WTC11 (cell line): ENCODE data around the gene C10orf120. TPM values are rescaled to one million over a fixed set of nuclear protein-coding genes. Genes with fewer than 3 reads are reported as not detected.

ENCODE experiments used
- ATAC-seq: fragments of 200-7000 bp; cut with Tn5 transposase; 2 replicates; pipeline ENCODE4 v1.10.0; 2021; ENCODE audit warnings: mild to moderate bottlenecking, moderate library complexity
- CTCF ChIA-PET: fragments of 300-600 bp; sonication (Branson Sonifier 250); formaldehyde crosslinking; loops from one replicate; lab custom pipeline; 2021; ENCODE audit warnings: antibody characterized with exemption; lab: Charles Lee
- POLR2A ChIA-PET: fragments of 350-600 bp; sonication (Branson Sonifier 250); formaldehyde crosslinking; loops from one replicate; lab custom pipeline; 2021; ENCODE audit warnings: antibody characterized with exemption; lab: Charles Lee
- DNase-seq: peaks from one replicate; pipeline ENCODE4 v3.0.0; 2021; ENCODE audit warnings: low spot score
- H3K27ac Mint-ChIP-seq: 2 replicates; pipeline ENCODE4 v1.8.0; 2021; ENCODE audit warnings: mixed read lengths
- H3K27me3 Mint-ChIP-seq: 2 replicates; pipeline ENCODE4 v1.8.0; 2021; ENCODE audit warnings: low read depth, mild to moderate bottlenecking, moderate library complexity, mixed read lengths
- H3K36me3 Mint-ChIP-seq: 2 replicates; pipeline ENCODE4 v1.8.0; 2021; ENCODE audit warnings: mixed read lengths
- H3K4me1 Mint-ChIP-seq: 2 replicates; pipeline ENCODE4 v1.8.0; 2022; ENCODE audit warnings: mixed read lengths
- H3K4me3 Mint-ChIP-seq: 2 replicates; pipeline ENCODE4 v1.8.0; 2021; ENCODE audit warnings: mild to moderate bottlenecking, moderate library complexity, mixed read lengths
- H3K9me3 Mint-ChIP-seq: 2 replicates; pipeline ENCODE4 v1.8.0; 2021; ENCODE audit warnings: mixed read lengths
- CREB1 ChIP-seq: sonication (generic); formaldehyde crosslinking; IDR thresholded peaks from 2 replicates; pipeline ENCODE4 v1.8.0; 2023; ENCODE audit warnings: mild to moderate bottlenecking, missing genetic modification reagents
- E2F1 ChIP-seq: sonication (generic); formaldehyde crosslinking; IDR thresholded peaks from 2 replicates; pipeline ENCODE4 v1.8.0; 2022; ENCODE audit warnings: mild to moderate bottlenecking, missing genetic modification reagents
- ERG ChIP-seq: fragments of 250-450 bp; sonication (Bioruptor Pico); IDR thresholded peaks from 2 replicates; pipeline ENCODE4 v1.8.0; 2021; ENCODE audit warnings: mild to moderate bottlenecking
- NFE2L1 ChIP-seq: sonication (generic); formaldehyde crosslinking; IDR thresholded peaks from 2 replicates; pipeline ENCODE4 v1.8.1; 2023; ENCODE audit warnings: missing genetic modification reagents
- NFYB ChIP-seq: sonication (generic); formaldehyde crosslinking; conservative IDR thresholded peaks from 2 replicates; pipeline ENCODE4 v1.8.0; 2022; ENCODE audit warnings: low read depth, missing genetic modification reagents
- NR1H2 ChIP-seq: sonication (generic); formaldehyde crosslinking; IDR thresholded peaks from 2 replicates; pipeline ENCODE4 v1.9.0; 2021; ENCODE audit warnings: mild to moderate bottlenecking, moderate library complexity, missing genetic modification reagents
- NR2C2 ChIP-seq: sonication (generic); formaldehyde crosslinking; IDR thresholded peaks from 2 replicates; pipeline ENCODE4 v1.8.0; 2022; ENCODE audit warnings: mild to moderate bottlenecking, missing genetic modification reagents
- NR3C1 ChIP-seq: sonication (generic); formaldehyde crosslinking; conservative IDR thresholded peaks from 2 replicates; pipeline ENCODE4 v1.8.1; 2023; ENCODE audit warnings: low read depth, mild to moderate bottlenecking, missing genetic modification reagents
- PRRX2 ChIP-seq: fragments of 250-450 bp; sonication (Bioruptor Pico); IDR thresholded peaks from 2 replicates; pipeline ENCODE4 v1.8.0; 2021; ENCODE audit warnings: mild to moderate bottlenecking
- SOX15 ChIP-seq: fragments of 250-450 bp; sonication (Bioruptor Pico); IDR thresholded peaks from 2 replicates; pipeline ENCODE4 v1.9.0; 2021; ENCODE audit warnings: mild to moderate bottlenecking
- STAT6 ChIP-seq: sonication (generic); formaldehyde crosslinking; conservative IDR thresholded peaks from 2 replicates; pipeline ENCODE4 v1.8.1; 2023; ENCODE audit warnings: mild to moderate bottlenecking, low read depth, missing genetic modification reagents, moderate library complexity
- ZNF121 ChIP-seq: sonication (generic); formaldehyde crosslinking; IDR thresholded peaks from 2 replicates; pipeline ENCODE4 v1.8.0; 2023; ENCODE audit warnings: missing genetic modification reagents
- ZNF219 ChIP-seq: sonication (generic); formaldehyde crosslinking; IDR thresholded peaks from 2 replicates; pipeline ENCODE4 v1.8.0; 2023; ENCODE audit warnings: missing genetic modification reagents, mild to moderate bottlenecking, borderline replicate concordance
- ZNF232 ChIP-seq: sonication (generic); formaldehyde crosslinking; IDR thresholded peaks from 2 replicates; pipeline ENCODE4 v1.8.0; 2022; ENCODE audit warnings: mild to moderate bottlenecking, missing genetic modification reagents
- ZNF263 ChIP-seq: sonication (generic); formaldehyde crosslinking; IDR thresholded peaks from 2 replicates; pipeline ENCODE4 v1.8.1; 2022; ENCODE audit warnings: low read depth, mild to moderate bottlenecking, moderate library complexity, missing genetic modification reagents
- total RNA-seq: library from RNA; stranded (reverse); gene quantifications from 3 replicates; pipeline ENCODE4 v1.2.3, GENCODE V29; 2021
- TF ChIP-seq, protein P1 (sequence below): sonication (generic); formaldehyde crosslinking; IDR thresholded peaks from 2 replicates; pipeline ENCODE4 v1.8.1; 2023; ENCODE audit warnings: mild to moderate bottlenecking, missing genetic modification reagents, moderate library complexity
- TF ChIP-seq, protein P2 (sequence below): sonication (generic); formaldehyde crosslinking; IDR thresholded peaks from 2 replicates; pipeline ENCODE4 v1.8.1; 2022; ENCODE audit warnings: missing genetic modification reagents, borderline replicate concordance
- TF ChIP-seq, protein P3 (sequence below): fragments of 250-450 bp; sonication (Bioruptor Pico); IDR thresholded peaks from 2 replicates; pipeline ENCODE4 v1.9.0; 2021; ENCODE audit warnings: mild to moderate bottlenecking
- TF ChIP-seq, protein P4 (sequence below): sonication (generic); formaldehyde crosslinking; IDR thresholded peaks from 2 replicates; pipeline ENCODE4 v1.8.1; 2022; ENCODE audit warnings: mild to moderate bottlenecking, moderate library complexity, missing genetic modification reagents

The C10orf120 gene
- total RNA-seq, 1 experiment from 2014 or later: not detected

- TF ChIP-seq STAT6 (CRISPR knock-in tag) (no peak), ZNF121 (no peak), NR3C1 (CRISPR knock-in tag) (no peak)
Observed at GRCh38 chr10:122669842-122670241, 29.8 kb downstream of the C10orf120 start (continued).

DNA sequence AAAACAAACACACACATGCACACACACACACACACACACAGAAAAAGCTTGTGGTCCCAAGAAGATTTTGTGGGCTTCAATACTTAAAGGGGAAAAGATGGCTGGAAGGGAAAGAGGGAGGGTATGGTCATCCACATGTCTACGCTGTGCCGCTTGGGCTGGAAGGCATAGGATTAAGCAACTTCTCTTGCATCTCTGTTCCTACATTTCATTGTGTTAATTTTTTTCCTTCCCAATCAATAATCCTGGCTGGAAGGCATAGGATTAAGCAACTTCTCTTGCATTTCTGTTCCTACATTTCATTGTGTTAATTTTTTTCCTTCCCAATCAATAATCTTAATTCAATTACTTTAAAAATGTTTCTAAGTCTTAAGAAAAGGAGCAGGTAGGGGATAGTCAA lies 30.6 kb downstream of the C10orf120 start:
- ATAC-seq: no peak
- Mint-ChIP-seq H3K9me3 (0 out of 2 replicates have a peak, but pooled peaks cover 6% of the 10 kb centered on the region), H3K27ac (no peak overlapping the region), H3K27me3 (no peaks in the 10 kb centered on the region; the same call in 1 of the 2 replicates), H3K4me3 (no peak overlapping the region), H3K4me1 (peaks cover 15% of the 10 kb centered on the region), H3K36me3 (no peaks in the 10 kb centered on the region)
- DNase-seq: no peak
- no peak for TF ChIP-seq CREB1 (CRISPR knock-in tag)
- no peak for TF ChIP-seq SOX15 (CRISPR knock-in tag)
- TF ChIP-seq NFYB: no peak
- TF ChIP-seq PRRX2 (CRISPR knock-in tag): no peak
- no peak for TF ChIP-seq ZNF219 (CRISPR knock-in tag)
- TF ChIP-seq, protein P1, sequence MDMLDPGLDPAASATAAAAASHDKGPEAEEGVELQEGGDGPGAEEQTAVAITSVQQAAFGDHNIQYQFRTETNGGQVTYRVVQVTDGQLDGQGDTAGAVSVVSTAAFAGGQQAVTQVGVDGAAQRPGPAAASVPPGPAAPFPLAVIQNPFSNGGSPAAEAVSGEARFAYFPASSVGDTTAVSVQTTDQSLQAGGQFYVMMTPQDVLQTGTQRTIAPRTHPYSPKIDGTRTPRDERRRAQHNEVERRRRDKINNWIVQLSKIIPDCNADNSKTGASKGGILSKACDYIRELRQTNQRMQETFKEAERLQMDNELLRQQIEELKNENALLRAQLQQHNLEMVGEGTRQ: no peak
- TF ChIP-seq E2F1 (CRISPR knock-in tag): no peak
- TF ChIP-seq, protein P2, sequence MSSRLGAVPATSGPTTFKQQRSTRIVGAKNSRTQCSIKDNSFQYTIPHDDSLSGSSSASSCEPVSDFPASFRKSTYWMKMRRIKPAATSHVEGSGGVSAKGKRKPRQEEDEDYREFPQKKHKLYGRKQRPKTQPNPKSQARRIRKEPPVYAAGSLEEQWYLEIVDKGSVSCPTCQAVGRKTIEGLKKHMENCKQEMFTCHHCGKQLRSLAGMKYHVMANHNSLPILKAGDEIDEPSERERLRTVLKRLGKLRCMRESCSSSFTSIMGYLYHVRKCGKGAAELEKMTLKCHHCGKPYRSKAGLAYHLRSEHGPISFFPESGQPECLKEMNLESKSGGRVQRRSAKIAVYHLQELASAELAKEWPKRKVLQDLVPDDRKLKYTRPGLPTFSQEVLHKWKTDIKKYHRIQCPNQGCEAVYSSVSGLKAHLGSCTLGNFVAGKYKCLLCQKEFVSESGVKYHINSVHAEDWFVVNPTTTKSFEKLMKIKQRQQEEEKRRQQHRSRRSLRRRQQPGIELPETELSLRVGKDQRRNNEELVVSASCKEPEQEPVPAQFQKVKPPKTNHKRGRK (CRISPR knock-in tag): no peak
- TF ChIP-seq, protein P3, sequence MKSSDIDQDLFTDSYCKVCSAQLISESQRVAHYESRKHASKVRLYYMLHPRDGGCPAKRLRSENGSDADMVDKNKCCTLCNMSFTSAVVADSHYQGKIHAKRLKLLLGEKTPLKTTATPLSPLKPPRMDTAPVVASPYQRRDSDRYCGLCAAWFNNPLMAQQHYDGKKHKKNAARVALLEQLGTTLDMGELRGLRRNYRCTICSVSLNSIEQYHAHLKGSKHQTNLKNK (CRISPR knock-in tag): no peak
- no peak for TF ChIP-seq NR1H2 (CRISPR knock-in tag)
- TF ChIP-seq NR2C2 (CRISPR knock-in tag): no peak
- TF ChIP-seq ZNF232 (CRISPR knock-in tag): no peak
- TF ChIP-seq, protein P4, sequence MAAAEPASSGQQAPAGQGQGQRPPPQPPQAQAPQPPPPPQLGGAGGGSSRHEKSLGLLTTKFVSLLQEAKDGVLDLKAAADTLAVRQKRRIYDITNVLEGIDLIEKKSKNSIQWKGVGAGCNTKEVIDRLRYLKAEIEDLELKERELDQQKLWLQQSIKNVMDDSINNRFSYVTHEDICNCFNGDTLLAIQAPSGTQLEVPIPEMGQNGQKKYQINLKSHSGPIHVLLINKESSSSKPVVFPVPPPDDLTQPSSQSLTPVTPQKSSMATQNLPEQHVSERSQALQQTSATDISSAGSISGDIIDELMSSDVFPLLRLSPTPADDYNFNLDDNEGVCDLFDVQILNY (CRISPR knock-in tag): no peak
- no peak for TF ChIP-seq NFE2L1 (CRISPR knock-in tag)
- no peak for TF ChIP-seq ZNF263 (CRISPR knock-in tag)
- TF ChIP-seq ERG (CRISPR knock-in tag): no peak
- POLR2A ChIA-PET: no interaction called here
- CTCF ChIA-PET: interaction anchor here (0.7 to 4.4 kb wide), 4 partner anchors 12 to 389 kb away, joined by 3 to 18 read pairs (median 3); no protein-coding TSS in a partner anchor
